HG03457 (cell line): ENCODE measurements around the gene AMIGO3.

Source experiments
- ATAC-seq: cut with Tn5 transposase; IDR thresholded peaks from one replicate; pipeline ENCODE4 v1.9.1; 2021; ENCODE audit warnings: moderate number of reproducible peaks; ENCODE audit not compliant: unreplicated experiment

AMIGO3 gene

DNA sequence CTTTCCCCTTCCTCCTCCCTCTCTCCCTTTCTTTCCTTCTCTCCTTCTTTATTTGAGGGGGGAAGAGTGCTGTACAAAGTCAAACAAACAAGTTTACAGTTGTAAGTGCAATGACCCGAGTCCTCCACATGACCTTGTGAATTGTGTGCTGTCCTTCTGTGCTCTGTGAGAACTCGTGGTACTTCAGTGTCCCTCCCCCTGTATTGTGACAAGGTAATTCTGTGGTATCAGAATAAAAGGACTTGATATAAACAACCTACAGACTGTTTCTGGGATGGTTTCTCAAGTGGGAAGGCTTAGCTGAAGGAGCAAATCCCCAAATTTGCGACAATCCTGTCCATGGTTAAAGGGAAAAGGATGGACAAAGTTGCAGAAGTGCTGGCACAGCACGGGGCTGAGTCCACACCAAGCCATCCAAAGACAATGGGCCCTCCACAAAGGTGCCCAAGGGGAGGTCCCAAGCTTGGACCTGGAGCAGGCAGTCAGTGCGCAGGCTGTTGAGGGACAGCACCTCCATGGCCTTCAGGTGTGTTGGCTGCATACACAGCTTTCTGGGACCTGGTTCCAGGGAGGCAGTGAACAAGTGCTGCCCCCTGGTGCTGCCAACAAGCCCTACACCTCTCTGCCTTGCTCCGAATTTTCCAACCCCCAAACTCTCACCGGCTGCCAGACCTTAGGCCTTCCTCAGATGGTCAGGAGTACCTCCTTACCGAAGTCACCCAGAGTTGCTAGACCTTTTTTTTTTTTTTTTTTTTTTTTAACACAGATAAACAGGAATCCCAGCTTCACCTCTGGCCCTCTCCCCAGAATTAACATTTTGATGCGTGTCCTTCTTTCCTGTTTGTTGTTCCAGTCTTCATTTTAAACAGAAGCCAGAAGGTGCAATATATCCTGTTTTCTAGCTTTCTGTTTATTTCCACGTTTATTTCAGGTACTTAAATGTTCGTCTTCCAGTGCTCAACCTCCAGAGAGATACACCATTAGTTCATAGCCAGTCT is 47.9 kb downstream of the AMIGO3 start:
- ATAC-seq = no peak

DNA sequence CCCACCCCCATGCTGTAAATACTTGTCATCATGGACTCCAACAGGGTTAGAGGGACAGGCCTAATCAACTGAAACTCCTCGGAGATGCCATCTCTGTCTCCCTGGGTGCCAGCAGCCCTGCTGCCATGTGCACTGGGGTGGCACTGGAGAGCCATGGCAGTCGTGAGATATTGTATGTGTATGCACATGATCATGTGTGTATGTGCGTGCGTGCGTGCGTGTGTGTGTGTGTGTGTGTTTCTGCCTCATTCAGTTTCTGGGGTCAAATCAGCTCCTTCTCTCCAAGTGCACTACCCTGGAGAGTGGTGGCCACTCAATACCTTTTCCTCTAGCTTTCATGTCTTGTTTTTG is 48.6 kb downstream of the AMIGO3 start:
- no peak for ATAC-seq

GRCh38 chr3:49669352-49669751 is 50.1 kb downstream of the AMIGO3 start:
- ATAC-seq = no peak

DNA sequence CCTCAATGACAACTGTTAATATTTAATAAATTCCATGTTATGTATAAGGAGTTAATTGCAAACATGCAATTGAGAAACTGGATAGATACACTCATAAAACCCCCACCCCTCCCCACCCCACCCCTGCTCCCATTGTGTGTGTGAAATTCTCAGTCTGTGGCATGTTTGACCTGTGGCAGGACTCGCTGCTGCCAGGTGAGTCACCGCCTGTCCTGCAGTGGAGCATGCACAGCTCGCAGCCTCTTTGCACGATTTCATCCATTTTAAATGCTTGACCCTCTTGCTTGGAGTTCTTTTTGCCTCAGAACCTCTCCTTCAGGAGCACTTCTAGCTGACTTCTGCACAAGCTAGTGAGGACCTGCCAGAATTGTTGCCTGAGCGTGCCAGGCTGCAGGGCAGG is 50.6 kb downstream of the AMIGO3 start:
- ATAC-seq = no peak

- no peak for ATAC-seq
Observed at GRCh38 chr3:49668414-49668797, 51.1 kb downstream of the AMIGO3 start.

GRCh38 chr3:49667701-49668413 is 51.6 kb downstream of the AMIGO3 start:
- no peak for ATAC-seq
